ENCODE measurements around the gene FAM163B. TPM values are rescaled to one million over a fixed set of nuclear protein-coding genes. Genes with fewer than 3 reads are reported as not detected.

Gene FAM163B
- total and polyA plus RNA-seq, 2 of the 8 experiments (the other 6 are each of a cell fraction or from before 2014, with no cell fraction given) = 0.63 to 1.0 TPM

DNA sequence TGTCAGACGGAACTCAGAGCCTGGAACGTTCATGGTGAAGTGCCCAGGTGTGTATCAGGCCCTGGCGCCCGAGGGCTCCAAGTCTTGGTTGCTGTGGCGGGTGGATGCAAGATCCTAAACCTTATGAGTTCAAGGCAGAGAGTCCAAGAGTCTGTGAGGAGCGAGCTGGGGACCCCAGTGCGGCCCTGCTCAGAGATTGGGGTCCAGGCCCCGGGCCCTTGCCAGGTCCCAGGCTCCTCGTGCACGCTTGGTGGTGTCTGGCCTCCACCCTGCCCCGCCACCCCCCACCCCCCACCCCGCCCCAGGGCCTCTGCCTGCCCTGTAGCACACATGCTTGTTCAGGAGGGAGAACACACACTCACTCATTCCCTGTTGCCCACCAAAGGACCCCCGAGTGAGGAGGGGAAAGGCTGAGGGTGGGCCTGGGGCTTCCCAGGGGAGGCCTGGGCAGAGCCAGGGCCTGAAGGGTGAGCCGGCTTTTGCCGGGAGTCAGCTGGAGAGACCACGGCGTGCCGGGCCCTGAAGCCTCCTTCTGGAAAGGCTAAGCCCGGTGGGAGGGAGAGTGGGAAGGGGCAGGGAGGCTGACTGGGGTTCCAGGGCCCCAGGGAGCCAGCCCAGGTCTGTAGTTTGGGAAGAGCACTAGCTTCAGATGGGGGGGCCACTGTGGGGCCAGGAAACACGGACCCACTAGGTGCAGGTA, 37.1 kb downstream of the FAM163B start:
- H3K4me2 ChIP-seq (ENCODE audit: insufficient read depth in 1 of 2, low read depth in 2 of 2, low read length in 2 of 2) = no peak overlapping the region
- H2BK120ac ChIP-seq (replicated peaks; ENCODE audit: low read depth, low read length) = no peak overlapping the region
- no peak overlapping the region for H2BK15ac ChIP-seq (ENCODE audit: low read length)
- H3K36me3 ChIP-seq (ENCODE audit: control insufficient read depth in 2 of 4, insufficient read depth in 4 of 4, low read length in 3 of 4) = no peaks in the 10 kb centered on the region
- no peak for TF ChIP-seq EZH2 (IDR thresholded peaks at IDR 0.05; ENCODE audit: low read depth, low read length, severe bottlenecking)
- H3K56ac ChIP-seq (replicated peaks; ENCODE audit: insufficient read length, low read depth, low read length) = no peak overlapping the region
- FAIRE-seq (no peak), DNase-seq (ENCODE audit: low read depth in 1 of 2, low spot score in 2 of 2) (no peak)
- no peak overlapping the region for H3K9ac ChIP-seq (replicated peaks in 1 of 4; ENCODE audit: extremely low read depth in 1 of 4, low read depth in 3 of 4, low read length in 3 of 4)
- H3K23me2 ChIP-seq (ENCODE audit: low read depth, low read length) = no peaks in the 10 kb centered on the region
- no peak overlapping the region for H3K4me3 ChIP-seq (ENCODE audit: extremely low read depth in 1 of 4, insufficient read depth in 2 of 4, low read depth in 3 of 4, low read length in 4 of 4)
- no peaks in the 10 kb centered on the region for H3K9me3 ChIP-seq (ENCODE audit: insufficient read depth in 2 of 2, low read depth in 1 of 2, low read length in 1 of 2)
- H4K8ac ChIP-seq (ENCODE audit: extremely low read depth, insufficient read depth, low read length) = no peak overlapping the region
- no peak overlapping the region for H2BK20ac ChIP-seq (ENCODE audit: low read length)
- no peak overlapping the region for H4K91ac ChIP-seq (replicated peaks; ENCODE audit: insufficient read length, low read length)
- no peak overlapping the region for H2BK12ac ChIP-seq (ENCODE audit: low read depth, low read length)
- no peak overlapping the region for H3K23ac ChIP-seq (ENCODE audit: insufficient read length)
- no peak overlapping the region for H3K27ac ChIP-seq (ENCODE audit: low read depth, low read length)
- no peak overlapping the region for H3K14ac ChIP-seq (ENCODE audit: insufficient read length)
- no peaks in the 10 kb centered on the region; a peak in 5 of 7 replicates for H3K4me1 ChIP-seq (replicated peaks in 1 of 4; ENCODE audit: control insufficient read depth in 3 of 4, insufficient read depth in 4 of 4, low read length in 3 of 4)
- no peak overlapping the region for H2AFZ ChIP-seq (ENCODE audit: low read length)
- 93% methylated on average over 13 of the region's 20 CpGs; no CpG with 5 or more reads in 1 of the 2 experiments for WGBS, 2 experiments (ENCODE audit: extremely low coverage in 1 of 2, insufficient coverage in 1 of 2, insufficient read length in 1 of 2, insufficient replicate concordance in 2 of 2, low coverage in 1 of 2, low lambda C conversion rate in 2 of 2, missing lambda C conversion rate in 1 of 2)
- H3K4ac ChIP-seq (replicated peaks; ENCODE audit: insufficient read length, low read depth, low read length) = no peak overlapping the region
- H3K18ac ChIP-seq (ENCODE audit: extremely low read depth, low read length) = no peak overlapping the region
- no peak overlapping the region for H4K5ac ChIP-seq (ENCODE audit: insufficient read length, low read depth, low read length)
- H2BK5ac ChIP-seq (ENCODE audit: low read depth, low read length) = no peak overlapping the region
- H3K79me1 ChIP-seq (ENCODE audit: low read depth, low read length) = no peaks in the 10 kb centered on the region
- POLR2A ChIA-PET (ENCODE audit: partially characterized antibody) = no interaction called here
- no peaks in the 10 kb centered on the region for H3K79me2 ChIP-seq (ENCODE audit: control insufficient read depth in 1 of 2, insufficient read depth in 2 of 2, low read length in 2 of 2)
- CTCF ChIA-PET (ENCODE audit: partially characterized antibody) = interaction anchor here (1.0 to 2.1 kb wide), 6 partner anchors 8 to 63 kb away, joined by 3 to 5 read pairs (median 4); no protein-coding TSS in a partner anchor
- 0 out of 7 replicates have a peak, but pooled peaks cover 0 to 2% (median 0%) of the 10 kb centered on the region in 4 experiments for H3K27me3 ChIP-seq (replicated peaks in 1 of 4; ENCODE audit: control insufficient read depth in 3 of 4, extremely low read depth in 1 of 4, insufficient read depth in 3 of 4, low read length in 3 of 4)
- no peak overlapping the region for H2AK5ac ChIP-seq (ENCODE audit: low read depth, low read length)
- no peaks in the 10 kb centered on the region for H4K20me1 ChIP-seq (replicated peaks in 1 of 2; ENCODE audit: control insufficient read depth in 1 of 2, insufficient read depth in 2 of 2, low read length in 2 of 2)

Data from H1 (cell line).